Mesothelial cell of epicardium (in vitro differentiated cells): ENCODE data around the gene DOCK8. TPM values are rescaled to one million over a fixed set of nuclear protein-coding genes. Genes with fewer than 3 reads are reported as not detected.

Experiments
- DNase-seq, 2 experiments: peaks; one replicate each; pipeline ENCODE4 v3.0.0; 2021; ENCODE audit warnings: low spot score in 2 of 2; ENCODE audit not compliant: unreplicated experiment in 2 of 2
- H3K27ac Mint-ChIP-seq: 2 replicates; pipeline ENCODE4 v1.8.0; 2021; ENCODE audit warnings: mixed read lengths
- H3K27me3 Mint-ChIP-seq: 2 replicates; pipeline ENCODE4 v1.8.0; 2021; ENCODE audit warnings: low read depth, mixed read lengths
- H3K36me3 Mint-ChIP-seq: 2 replicates; pipeline ENCODE4 v1.8.0; 2021; ENCODE audit warnings: mixed read lengths
- H3K4me1 Mint-ChIP-seq: 2 replicates; pipeline ENCODE4 v1.8.0; 2021; ENCODE audit warnings: mixed read lengths
- H3K4me3 Mint-ChIP-seq: 2 replicates; pipeline ENCODE4 v1.8.0; 2021; ENCODE audit warnings: mild to moderate bottlenecking, moderate library complexity, mixed read lengths
- H3K9me3 Mint-ChIP-seq: 2 replicates; pipeline ENCODE4 v1.8.0; 2021; ENCODE audit warnings: mixed read lengths
- total RNA-seq: library from RNA; stranded (reverse); gene quantifications from 3 replicates; pipeline ENCODE4 v1.2.1, GENCODE V29; 2021
- TF ChIP-seq, protein P1 (sequence below): fragments of 200-600 bp; sonication (generic); IDR thresholded peaks from one replicate; pipeline ENCODE4 v1.5.0; 2021; ENCODE audit warnings: antibody characterized with exemption; ENCODE audit not compliant: unreplicated experiment

DOCK8 gene
- total RNA-seq, 1 donor from 2014 or later = 8.9 TPM

DNA sequence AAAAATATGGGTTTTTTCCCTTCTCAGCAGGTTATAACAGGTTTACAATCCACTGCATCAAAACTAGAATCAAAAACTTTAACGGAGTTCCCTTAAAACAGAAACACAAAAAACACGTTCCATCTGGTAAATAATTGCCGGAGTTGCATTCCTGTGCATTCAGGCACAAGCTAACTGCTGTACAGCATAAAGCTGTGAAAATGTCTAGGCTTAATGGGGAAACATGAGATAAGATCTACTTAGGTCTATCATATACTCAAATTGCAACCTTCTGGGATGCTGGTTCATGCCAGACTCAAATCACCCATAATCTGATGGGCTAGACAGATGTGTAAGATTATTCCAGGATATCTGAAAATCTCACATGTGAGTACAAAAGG lies 265.3 kb downstream of the DOCK8 start:
- H3K4me3 Mint-ChIP-seq = no peak overlapping the region
- H3K27me3 Mint-ChIP-seq = no peaks in the 10 kb centered on the region
- H3K27ac Mint-ChIP-seq = peak overlapping the region; percentile 32

DNA sequence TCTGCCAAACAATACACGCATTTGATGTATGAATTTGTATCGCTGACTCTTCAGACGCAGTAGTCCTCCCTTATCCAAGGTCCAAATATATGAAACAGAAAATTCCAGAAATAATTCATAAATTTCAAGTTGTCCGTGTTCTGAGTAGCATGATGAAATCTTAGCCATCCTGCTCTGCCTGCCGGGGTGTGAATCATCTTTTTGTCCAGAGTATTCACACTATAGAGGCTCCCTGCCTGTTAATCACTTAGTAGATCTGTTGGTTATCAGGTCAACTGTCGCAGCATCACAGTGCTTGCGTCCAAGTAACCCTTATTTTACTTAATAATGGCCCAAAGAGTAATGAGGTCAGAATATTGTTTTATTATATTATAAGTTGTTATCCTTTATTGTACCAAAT lies 268.1 kb downstream of the DOCK8 start:
- TF ChIP-seq, protein P1, sequence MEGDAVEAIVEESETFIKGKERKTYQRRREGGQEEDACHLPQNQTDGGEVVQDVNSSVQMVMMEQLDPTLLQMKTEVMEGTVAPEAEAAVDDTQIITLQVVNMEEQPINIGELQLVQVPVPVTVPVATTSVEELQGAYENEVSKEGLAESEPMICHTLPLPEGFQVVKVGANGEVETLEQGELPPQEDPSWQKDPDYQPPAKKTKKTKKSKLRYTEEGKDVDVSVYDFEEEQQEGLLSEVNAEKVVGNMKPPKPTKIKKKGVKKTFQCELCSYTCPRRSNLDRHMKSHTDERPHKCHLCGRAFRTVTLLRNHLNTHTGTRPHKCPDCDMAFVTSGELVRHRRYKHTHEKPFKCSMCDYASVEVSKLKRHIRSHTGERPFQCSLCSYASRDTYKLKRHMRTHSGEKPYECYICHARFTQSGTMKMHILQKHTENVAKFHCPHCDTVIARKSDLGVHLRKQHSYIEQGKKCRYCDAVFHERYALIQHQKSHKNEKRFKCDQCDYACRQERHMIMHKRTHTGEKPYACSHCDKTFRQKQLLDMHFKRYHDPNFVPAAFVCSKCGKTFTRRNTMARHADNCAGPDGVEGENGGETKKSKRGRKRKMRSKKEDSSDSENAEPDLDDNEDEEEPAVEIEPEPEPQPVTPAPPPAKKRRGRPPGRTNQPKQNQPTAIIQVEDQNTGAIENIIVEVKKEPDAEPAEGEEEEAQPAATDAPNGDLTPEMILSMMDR = no peak
- Mint-ChIP-seq H3K27me3 (no peaks in the 10 kb centered on the region), H3K4me3 (no peak overlapping the region), H3K9me3 (peaks cover 15% of the 10 kb centered on the region), H3K36me3 (peaks cover 9% of the 10 kb centered on the region), H3K4me1 (peaks cover 18% of the 10 kb centered on the region), H3K27ac (no peak overlapping the region)
- DNase-seq = no peak

More for the DNA sequence above, 265.3 kb downstream of the DOCK8 start:
- H3K36me3 Mint-ChIP-seq = peaks cover 19% of the 10 kb centered on the region
- TF ChIP-seq, protein P1 = no peak
- peaks cover 21% of the 10 kb centered on the region for H3K4me1 Mint-ChIP-seq
- peaks cover 15% of the 10 kb centered on the region for H3K9me3 Mint-ChIP-seq
- DNase-seq = no peak

DNA sequence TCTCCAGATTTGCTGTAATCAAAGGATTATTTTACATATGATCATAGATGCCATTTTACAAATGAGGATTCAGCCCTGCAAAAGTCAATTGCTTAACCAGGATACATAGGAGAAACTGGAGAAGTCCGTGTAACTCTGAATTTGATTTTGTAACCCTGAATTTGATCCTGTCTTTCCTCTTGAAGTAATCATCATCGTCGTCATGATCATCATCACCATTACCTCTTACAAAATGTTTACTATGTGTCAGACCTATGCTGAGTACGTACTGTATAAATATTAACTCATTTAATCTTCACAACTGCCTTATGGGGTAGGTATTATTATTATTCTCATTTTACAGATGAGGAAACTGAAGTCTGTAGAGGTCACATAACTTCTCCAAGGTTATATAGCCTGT lies 271.5 kb downstream of the DOCK8 start:
- peaks cover 15% of the 10 kb centered on the region for H3K9me3 Mint-ChIP-seq
- no peak overlapping the region for H3K4me3 Mint-ChIP-seq
- H3K4me1 Mint-ChIP-seq = no peaks in the 10 kb centered on the region
- H3K27ac Mint-ChIP-seq = no peak overlapping the region
- H3K36me3 Mint-ChIP-seq = peaks cover 8% of the 10 kb centered on the region
- no peak for DNase-seq
- TF ChIP-seq, protein P1 = no peak
- H3K27me3 Mint-ChIP-seq = no peaks in the 10 kb centered on the region

DNA sequence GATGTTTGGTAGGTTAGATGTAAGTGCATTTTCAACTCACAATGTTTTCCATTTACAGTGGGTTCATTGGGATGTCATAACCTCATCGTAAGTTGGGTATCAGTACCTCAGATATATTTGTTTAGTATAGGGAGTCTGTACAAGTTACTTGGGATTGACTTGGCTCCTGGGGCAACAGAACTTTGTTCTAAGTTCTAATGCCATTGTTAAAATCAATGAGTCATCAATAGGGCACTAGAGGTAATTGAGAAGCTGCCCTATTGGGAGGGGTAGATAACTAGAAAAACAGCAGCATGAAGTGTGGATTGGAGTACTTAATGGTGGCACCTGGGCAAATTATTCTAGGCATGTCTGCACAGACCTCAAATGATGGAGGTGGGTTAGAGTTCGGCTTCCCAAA lies 272.8 kb downstream of the DOCK8 start:
- Mint-ChIP-seq H3K27ac (no peak overlapping the region), H3K9me3 (peaks cover 15% of the 10 kb centered on the region), H3K27me3 (no peaks in the 10 kb centered on the region), H3K4me3 (no peak overlapping the region), H3K36me3 (peaks cover 8% of the 10 kb centered on the region), H3K4me1 (no peaks in the 10 kb centered on the region)
- DNase-seq = no peak
- TF ChIP-seq, protein P1 = no peak

DNA sequence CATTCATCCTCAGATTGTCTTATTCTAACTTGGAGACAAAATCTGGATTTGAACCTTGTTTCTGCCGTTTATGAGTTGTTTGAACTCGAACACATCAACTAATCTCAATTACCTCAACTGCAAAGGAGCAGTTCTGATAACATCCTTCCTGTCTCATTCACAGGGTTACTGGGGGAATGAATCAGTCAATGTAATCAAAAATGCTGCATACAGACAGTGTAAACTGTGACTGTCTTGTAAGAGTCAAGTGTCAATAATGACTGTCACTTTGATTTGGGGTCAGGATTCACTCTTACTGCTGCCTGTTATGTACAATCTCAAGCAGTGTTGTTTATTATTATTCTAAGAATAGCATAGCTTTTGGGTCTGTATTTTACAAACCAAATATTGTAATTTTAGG lies 273.8 kb downstream of the DOCK8 start:
- no peaks in the 10 kb centered on the region for H3K4me1 Mint-ChIP-seq
- TF ChIP-seq, protein P1 = no peak
- H3K4me3 Mint-ChIP-seq = no peak overlapping the region
- peaks cover 8% of the 10 kb centered on the region for H3K36me3 Mint-ChIP-seq
- H3K27me3 Mint-ChIP-seq = no peaks in the 10 kb centered on the region
- no peak for DNase-seq
- no peak overlapping the region for H3K27ac Mint-ChIP-seq
- peaks cover 15% of the 10 kb centered on the region for H3K9me3 Mint-ChIP-seq
